Activated B cell treated with CpG ODN at 0.5 μM for 24 hours (primary cell): ENCODE measurements around the gene AVPR1B. TPM values are rescaled to one million over a fixed set of nuclear protein-coding genes. Genes with fewer than 3 reads are reported as not detected.

Experiments
- ATAC-seq: fragments of 200-7000 bp; cut with Tn5 transposase; one replicate; pipeline ENCODE4 v1.10.0; 2021; ENCODE audit warnings: low read depth, mild to moderate bottlenecking, moderate library complexity
- CTCF ChIA-PET: fragments of 350-600 bp; sonication (Branson Sonifier 250); formaldehyde crosslinking; loops from one replicate; lab custom pipeline; 2021; ENCODE audit warnings: antibody characterized with exemption; lab: Charles Lee
- POLR2A ChIA-PET: fragments of 350-600 bp; sonication (Branson Sonifier 250); formaldehyde crosslinking; loops from one replicate; lab custom pipeline; 2021; ENCODE audit warnings: antibody characterized with exemption; lab: Charles Lee
- DNase-seq: peaks from one replicate; pipeline ENCODE4 v3.0.0; 2022
- H3K27ac Mint-ChIP-seq: one replicate; pipeline ENCODE4 v1.8.0; 2020; ENCODE audit warnings: mixed read lengths
- H3K27me3 Mint-ChIP-seq: one replicate; pipeline ENCODE4 v1.8.0; 2021; ENCODE audit warnings: mixed read lengths
- H3K36me3 Mint-ChIP-seq: one replicate; pipeline ENCODE4 v1.8.0; 2021; ENCODE audit warnings: low read depth, mixed read lengths
- H3K4me1 Mint-ChIP-seq: one replicate; pipeline ENCODE4 v1.8.0; 2021; ENCODE audit warnings: mixed read lengths
- H3K4me3 Mint-ChIP-seq: one replicate; pipeline ENCODE4 v1.8.0; 2020; ENCODE audit warnings: mild to moderate bottlenecking, mixed read lengths
- H3K9me3 Mint-ChIP-seq: one replicate; pipeline ENCODE4 v1.8.0; 2020; ENCODE audit warnings: mixed read lengths
- CTCF ChIP-seq: fragments of 200-600 bp; IDR thresholded peaks from one replicate; pipeline ENCODE4 v1.8.0; 2022; ENCODE audit warnings: antibody characterized with exemption, mild to moderate bottlenecking
- intact Hi-C: fragments of 100-400 bp; cut with micrococcal nuclease; formaldehyde crosslinking; loops from one replicate; pipeline ENCODE4 v1.15.1; 2024
- total RNA-seq: library from RNA; stranded (reverse); gene quantifications from 2 replicates; pipeline ENCODE4 v1.2.3, GENCODE V29; 2022

AVPR1B gene
- total RNA-seq, 1 donor from 2014 or later = not detected

GRCh38 chr1:206074839-206075238 is 42.3 kb downstream of the AVPR1B start:
- Mint-ChIP-seq H3K27me3 (no peaks in the 10 kb centered on the region), H3K4me1 (peaks cover 15% of the 10 kb centered on the region), H3K9me3 (no peaks in the 10 kb centered on the region), H3K27ac (peak overlapping the region; percentile 16), H3K4me3 (no peak overlapping the region), H3K36me3 (peaks cover 37% of the 10 kb centered on the region)
- DNase-seq (no peak), ATAC-seq (peak; percentile 19)
- TF ChIP-seq CTCF = no peak
- CTCF ChIA-PET = interaction anchor here (1.5 to 2.4 kb wide), 2 partner anchors 44 to 97 kb away, joined by 5 to 6 read pairs; no protein-coding TSS in a partner anchor
- intact Hi-C loops = no loop called here
- POLR2A ChIA-PET = interaction anchor here (0.7 kb wide), 1 partner anchor 24 kb away, joined by 3 read pairs; no protein-coding TSS in a partner anchor

- Mint-ChIP-seq H3K36me3 (peaks cover 70% of the 10 kb centered on the region), H3K27ac (no peak overlapping the region), H3K9me3 (no peaks in the 10 kb centered on the region), H3K4me1 (peaks cover 48% of the 10 kb centered on the region), H3K27me3 (no peaks in the 10 kb centered on the region), H3K4me3 (no peak overlapping the region)
- no peak for ATAC-seq
- CTCF ChIA-PET = interaction anchor here (1.4 kb wide), 1 partner anchor 11 kb away, joined by 3 read pairs; no protein-coding TSS in a partner anchor
- no peak for DNase-seq
- POLR2A ChIA-PET = interaction anchor here (0.6 kb wide), 1 partner anchor 1505 kb away, joined by 6 read pairs; no protein-coding TSS in a partner anchor
- no peak for TF ChIP-seq CTCF
- intact Hi-C loops = no loop called here
Observed at GRCh38 chr1:206070627-206071304, 46.4 kb downstream of the AVPR1B start.

- Mint-ChIP-seq H3K9me3 (no peaks in the 10 kb centered on the region), H3K27me3 (no peaks in the 10 kb centered on the region), H3K4me1 (peaks cover 46% of the 10 kb centered on the region), H3K4me3 (peak overlapping the region; percentile 73), H3K36me3 (peaks cover 64% of the 10 kb centered on the region), H3K27ac (peak overlapping the region; percentile 85)
- peak; percentile 7 for ATAC-seq
- ChIA-PET POLR2A (interaction anchor here (1.0 to 2.2 kb wide), 7 partner anchors 11 to 37 kb away, joined by 3 to 7 read pairs (median 7); no protein-coding TSS in a partner anchor), CTCF (interaction anchor here (1.4 to 2.0 kb wide), 4 partner anchors 37 to 91 kb away, joined by 3 to 18 read pairs (median 6); no protein-coding TSS in a partner anchor)
- no peak for TF ChIP-seq CTCF
- no peak for DNase-seq
- intact Hi-C loops = no loop called here
Observed at GRCh38 chr1:206068314-206068713, 48.9 kb downstream of the AVPR1B start.

GRCh38 chr1:206067486-206068227 is 49.5 kb downstream of the AVPR1B start:
- Mint-ChIP-seq H3K4me3 (peak overlapping the region; percentile 73), H3K36me3 (peaks cover 66% of the 10 kb centered on the region), H3K27me3 (no peaks in the 10 kb centered on the region), H3K4me1 (peaks cover 52% of the 10 kb centered on the region), H3K9me3 (no peaks in the 10 kb centered on the region), H3K27ac (peak overlapping the region; percentile 85)
- POLR2A ChIA-PET = interaction anchor here (0.8 to 2.2 kb wide), 12 partner anchors 12 to 296 kb away, joined by 3 to 13 read pairs (median 7); no protein-coding TSS in a partner anchor
- no peak for TF ChIP-seq CTCF
- CTCF ChIA-PET = interaction anchor here (1.2 to 1.5 kb wide), 2 partner anchors 37 to 38 kb away, joined by 5 to 18 read pairs; no protein-coding TSS in a partner anchor
- DNase-seq = no peak
- intact Hi-C loops = loop anchor here (2.0 kb wide), 1 partner anchor 39 kb away; no protein-coding TSS in a partner anchor
- ATAC-seq = peak; percentile 28
